Tongue (tissue), 3 donors: ENCODE results near the gene PPARD. TPM values are rescaled to one million over a fixed set of nuclear protein-coding genes. Genes with fewer than 3 reads are reported as not detected.

Experiments used
- DNase-seq: peaks from one replicate; pipeline ENCODE4 v3.0.0-alpha.2; 2015
- small RNA-seq: library from RNA; depleted of rRNA; stranded (forward); fragments of <200 nt; gene quantifications from one replicate; pipeline ENCODE3, GENCODE V24; 2014; ENCODE audit warnings: low replicate concordance
- total RNA-seq: library from RNA; depleted of rRNA; stranded (reverse); fragments of >200 nt; gene quantifications from one replicate; pipeline ENCODE4 v1.2.3, GENCODE V29; 2014

Gene PPARD
- total RNA-seq, 1 donor from 2014 or later = 10.6 TPM

GRCh38 chr6:35471836-35472345 is 129.5 kb downstream of the PPARD start:
- DNase-seq = no peak

DNA sequence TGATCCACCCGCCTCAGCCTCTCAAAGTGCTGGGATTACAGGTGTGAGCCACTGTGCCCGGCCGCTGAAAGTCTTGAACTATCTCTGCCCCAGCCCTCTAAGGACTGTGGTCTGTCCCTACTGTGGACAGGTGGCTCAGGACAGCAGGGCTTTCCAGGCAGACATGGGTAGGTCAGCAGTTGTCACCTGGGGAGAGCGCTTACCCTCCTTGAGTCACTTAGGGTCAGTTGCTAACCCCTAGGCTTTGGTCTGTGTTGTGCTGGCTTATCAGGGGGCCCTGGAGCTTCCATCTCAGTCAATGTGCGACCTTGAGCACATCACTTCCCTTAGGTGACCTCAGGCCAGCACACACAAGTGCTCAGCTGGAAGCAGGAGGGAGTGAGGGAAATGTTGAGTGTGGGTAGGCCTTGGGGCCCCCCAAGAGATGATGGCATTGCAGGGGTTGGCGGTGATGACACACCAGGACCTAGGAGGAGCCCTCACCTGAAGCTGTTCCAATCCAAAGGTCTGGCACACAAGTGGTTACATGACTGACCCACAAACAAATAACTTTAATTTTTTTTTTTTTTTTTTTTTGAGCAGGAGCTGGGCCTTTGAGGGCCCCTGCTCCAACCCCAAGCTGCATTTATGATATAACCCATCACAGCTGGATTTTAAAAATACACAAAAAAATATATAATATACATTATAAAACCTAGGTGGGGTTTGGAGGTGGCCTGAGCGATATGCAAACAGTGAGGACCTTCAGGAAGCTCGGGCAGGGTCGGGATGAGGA is 130.9 kb downstream of the PPARD start:
- DNase-seq = no peak

- no peak for DNase-seq
Measured at GRCh38 chr6:35473850-35474130, 131.4 kb downstream of the PPARD start.

GRCh38 chr6:35474131-35474941 is 132.0 kb downstream of the PPARD start:
- DNase-seq = no peak

DNA sequence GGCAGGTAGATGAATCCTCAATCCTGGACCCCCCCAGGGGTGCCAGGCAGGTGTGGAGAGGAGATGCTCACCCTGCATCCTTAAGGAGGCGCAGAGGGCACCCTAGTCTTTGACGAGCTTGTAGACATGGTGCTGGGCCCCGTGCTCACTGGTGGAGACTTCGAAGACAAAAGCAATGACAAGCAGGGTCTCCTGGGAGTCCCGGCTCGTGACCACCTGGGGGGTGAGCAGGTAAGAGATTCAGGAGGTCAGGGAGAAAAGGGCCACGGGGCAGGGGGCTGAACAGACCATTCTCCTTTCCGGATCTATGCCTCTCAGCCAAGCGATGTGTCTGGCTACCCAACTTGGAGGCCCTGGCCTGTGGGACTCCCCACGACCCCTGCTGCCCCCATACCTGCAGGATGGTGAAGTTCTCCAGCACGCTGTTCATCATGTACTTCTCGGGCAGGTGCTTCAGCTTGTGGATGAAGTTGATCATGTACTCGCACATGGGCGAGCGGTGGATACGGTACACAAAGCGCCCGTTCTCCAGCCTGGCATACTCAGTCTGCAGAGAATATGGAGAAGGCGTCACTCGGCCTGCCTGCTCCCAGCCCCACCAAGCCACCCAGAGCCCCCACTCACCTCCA is 132.7 kb downstream of the PPARD start:
- DNase-seq = no peak

DNA sequence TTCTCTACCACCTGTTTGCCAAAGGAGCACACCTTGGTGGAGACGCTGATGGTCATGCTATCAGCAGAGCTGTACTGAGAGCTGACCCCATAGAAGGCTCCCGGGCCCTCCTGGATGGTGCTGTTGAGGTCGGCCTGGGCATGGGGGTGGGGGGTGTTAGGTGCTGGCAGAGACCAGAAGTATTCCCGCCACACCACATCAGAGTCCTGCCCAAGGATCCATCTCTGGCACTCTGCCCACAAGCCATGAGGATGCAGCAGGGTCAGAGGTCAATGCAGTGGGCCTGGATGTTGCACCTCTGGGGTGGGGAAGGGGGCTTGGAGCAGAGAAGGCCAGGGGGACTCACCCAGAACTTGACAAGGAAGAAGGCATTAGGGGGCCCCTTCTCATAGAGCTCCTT is 133.2 kb downstream of the PPARD start:
- no peak for DNase-seq

DNA sequence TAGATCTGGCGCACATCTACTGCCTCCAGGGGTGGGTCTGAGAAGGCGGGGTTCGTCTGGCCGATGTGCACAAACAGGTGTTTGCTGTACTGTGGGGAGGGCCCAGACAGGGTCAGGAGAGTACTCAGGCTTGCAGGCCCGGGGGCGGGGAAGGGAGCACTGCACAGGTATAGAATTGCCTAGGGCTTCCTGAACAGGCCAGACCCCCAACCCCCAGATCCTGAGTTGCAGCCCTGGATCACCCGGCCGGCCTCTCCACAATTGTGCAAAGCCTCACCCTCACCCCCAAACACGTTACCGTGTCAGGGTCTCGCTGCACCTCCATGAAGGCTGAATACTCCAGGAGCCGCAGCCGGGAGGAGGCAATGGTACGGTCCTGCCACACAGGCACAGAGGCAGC is 133.6 kb downstream of the PPARD start:
- no peak for DNase-seq

DNA sequence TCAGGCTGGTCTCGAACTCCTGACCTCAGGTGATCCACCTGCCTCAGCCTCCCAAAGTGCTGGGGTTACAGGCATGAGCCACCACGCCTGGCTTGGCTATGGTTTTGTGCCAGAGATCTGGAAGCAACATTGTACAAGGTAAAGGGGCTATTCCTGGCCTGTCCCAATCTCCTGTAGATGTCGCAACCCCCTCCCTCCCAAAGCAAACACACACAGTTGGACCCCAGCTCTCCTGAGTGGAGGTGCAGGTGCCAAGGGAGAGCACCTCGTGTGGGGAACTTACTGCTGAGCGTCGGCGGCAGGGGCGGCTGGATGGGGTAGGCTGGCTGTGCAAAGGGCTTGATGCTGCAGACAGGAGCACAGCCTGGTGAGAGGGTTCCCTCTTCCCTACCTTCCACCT is 134.7 kb downstream of the PPARD start:
- no peak for DNase-seq

Small RNA genes within 50 kb of the gene (small RNA-seq; reads per million reads assigned to genes)
- gene MIR7111 = not detected

Other genes starting within 250 kb of the PPARD start
- gene TCP11, start 201.2 kb upstream of the PPARD start, total RNA-seq = not detected
- 1.3 TPM for gene SCUBE3, start 128.6 kb upstream of the PPARD start, total RNA-seq
- gene ZNF76, start 82.8 kb upstream of the PPARD start, total RNA-seq = 19.6 TPM
- gene DEF6, start 44.7 kb upstream of the PPARD start, total RNA-seq = 11.6 TPM
- 14.7 TPM for gene FANCE, start 109.8 kb downstream of the PPARD start, total RNA-seq
- 1,709 TPM for gene RPL10A, start 125.8 kb downstream of the PPARD start, total RNA-seq
- gene TEAD3, start 154.5 kb downstream of the PPARD start, total RNA-seq = 19.4 TPM
- gene TULP1, start 170.3 kb downstream of the PPARD start, total RNA-seq = not detected